Endothelial cell of coronary artery (primary cell): ENCODE measurements around the gene CTXN3. TPM values are rescaled to one million over a fixed set of nuclear protein-coding genes. Genes with fewer than 3 reads are reported as not detected.

ENCODE experiments used
- total RNA-seq: library from RNA; depleted of rRNA; stranded (reverse); fragments of >200 nt; gene quantifications from 2 replicates; pipeline ENCODE4 v1.2.3, GENCODE V29; 2014

The CTXN3 gene
- not detected in 2 replicates for total RNA-seq

DNA sequence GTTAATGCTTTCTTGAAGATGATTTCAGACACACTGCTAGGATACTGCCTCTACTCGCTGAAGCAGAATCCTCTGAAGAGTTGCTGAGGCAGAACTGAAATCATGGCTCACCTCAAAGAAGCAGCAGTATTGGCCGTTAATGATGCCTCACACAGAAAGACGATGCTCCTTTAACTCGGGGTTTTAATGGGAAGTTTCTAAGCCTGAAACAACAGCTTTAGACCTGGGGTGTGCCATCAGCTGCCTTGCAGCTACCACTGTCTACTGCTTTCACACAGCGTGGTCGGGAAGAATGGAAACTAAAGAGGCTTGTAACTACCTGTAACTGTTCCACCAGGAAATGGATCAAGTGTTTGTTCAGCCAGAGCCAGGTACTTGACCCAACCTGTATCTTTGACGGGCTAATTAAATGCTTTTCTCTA is at the start of gene CTXN3:
CTXN3 (plus strand) TSS at position 65 of the 422 bp plus-strand sequence. CDS start 8,440 bp downstream, outside the sequence.

DNA sequence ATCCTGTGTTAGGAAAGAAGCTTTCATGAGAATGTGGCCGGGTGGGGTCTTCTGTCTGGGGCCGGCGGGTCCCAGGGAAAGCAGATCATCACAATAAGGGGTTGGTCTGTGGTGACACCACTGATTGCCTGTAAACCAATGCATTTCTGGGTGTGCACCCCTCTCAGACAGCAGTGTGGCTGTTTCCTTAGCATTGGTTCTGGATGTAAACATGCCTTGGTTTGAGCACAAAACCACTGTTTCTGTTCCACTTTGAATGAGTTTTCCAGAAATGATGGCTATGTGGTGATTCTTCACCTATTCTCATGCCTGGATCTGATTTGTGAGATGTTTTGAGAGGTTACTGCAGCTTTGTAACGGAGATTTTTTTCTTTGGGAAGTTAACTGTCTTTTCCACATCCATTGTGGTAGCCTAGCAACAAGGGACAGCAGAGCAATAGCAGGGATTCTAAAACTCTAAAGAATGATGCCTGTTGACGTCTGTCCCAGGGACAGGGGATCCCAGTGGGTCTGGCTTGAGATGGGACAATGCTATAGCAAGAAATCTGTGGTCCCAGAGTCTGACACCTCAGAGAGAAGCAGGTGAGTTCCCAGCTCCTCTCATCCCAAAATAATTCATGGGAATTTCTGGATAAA is 54.2 kb downstream of the CTXN3 start, which contains the start of gene CCDC192:
CCDC192 (plus strand) TSS at position 466 of the 636 bp plus-strand sequence; CDS start at position 521, 55 bp downstream.

Other genes starting within 250 kb of the CTXN3 start
- gene PRRC1, start 131.4 kb upstream of the CTXN3 start, total RNA-seq, result 38.1 and 48.7 TPM in 2 replicates
- not detected in 2 replicates for gene CCDC192, start 54.3 kb downstream of the CTXN3 start, total RNA-seq